Gastroesophageal sphincter (tissue), 2 donors: Measurements from ENCODE around the gene CCDC83.

Experiments
- POLR2A ChIP-seq, 2 donors: fragments of 450-650 bp; IDR thresholded peaks; one replicate each; pipeline ENCODE4 v1.6.1; 2017; ENCODE audit warnings: antibody characterized with exemption in 2 of 2, mild to moderate bottlenecking in 2 of 2, moderate library complexity in 1 of 2
- POLR2AphosphoS5 ChIP-seq: sonication (generic); formaldehyde crosslinking; IDR thresholded peaks from one replicate; pipeline ENCODE4 v1.6.1; 2017; ENCODE audit warnings: antibody characterized with exemption

DNA sequence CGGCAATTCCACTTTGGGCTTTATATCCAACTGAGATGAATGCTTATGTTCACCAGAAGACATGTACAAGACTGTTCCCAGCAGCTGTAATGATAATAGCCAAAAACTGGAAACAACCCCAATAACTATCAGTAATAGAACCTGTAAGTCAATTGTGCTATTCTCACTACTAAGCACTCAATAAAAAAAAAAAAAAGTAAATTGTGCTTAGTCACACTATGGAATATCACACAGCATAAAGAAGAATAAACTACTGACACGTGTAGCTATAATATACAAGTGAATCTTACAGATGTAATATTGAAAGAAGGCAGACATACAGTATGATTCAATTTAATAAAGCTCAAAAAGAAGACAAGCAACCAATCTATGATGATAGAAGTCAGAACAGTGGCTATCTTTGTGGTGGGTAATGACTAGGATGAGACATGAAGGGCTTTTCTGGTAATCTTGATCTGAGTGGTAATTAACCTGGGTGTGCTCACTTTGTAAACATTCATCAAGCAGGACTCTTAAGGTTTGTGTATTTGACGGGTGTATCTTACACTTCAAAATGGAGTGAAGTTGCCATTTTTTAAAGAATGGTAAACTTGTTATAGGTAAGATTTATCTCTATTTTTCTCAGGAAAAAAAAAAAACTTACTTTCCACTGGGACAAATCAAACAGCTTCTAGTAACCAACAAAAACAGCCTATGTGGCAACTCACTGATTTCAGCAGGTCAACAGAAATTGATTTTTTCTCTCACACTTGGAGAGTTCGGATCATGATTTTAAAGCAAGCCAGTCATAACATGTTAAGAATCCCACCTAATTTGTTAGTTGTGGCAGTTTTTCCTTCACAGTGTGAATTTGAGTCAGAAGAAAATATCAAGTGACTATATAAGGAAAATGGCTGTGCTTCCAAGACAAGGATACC is 84.2 kb downstream of the CCDC83 start:
- TF ChIP-seq POLR2AphosphoS5 (no peak), POLR2A (IDR thresholded peaks at IDR 0.05) (no peak)
